Endothelial cell of umbilical vein (primary cell): Measurements from ENCODE around the gene GBE1. TPM values are rescaled to one million over a fixed set of nuclear protein-coding genes. Genes with fewer than 3 reads are reported as not detected.

ENCODE experiments used
- BruUV-seq: library from RNA; stranded (reverse); fragments of 400-500 nt; replicated peaks from 2 replicates; lab custom pipeline; 2021; lab: Mats Ljungman, UMichigan
- CTCF ChIA-PET: fragments of 300-600, 350-600 bp; sonication (Branson Sonifier 250); formaldehyde crosslinking; loops from one replicate; lab custom pipeline; 2021; ENCODE audit warnings: antibody characterized with exemption, inconsistent platforms; lab: Charles Lee
- POLR2A ChIA-PET: fragments of 300-600, 350-600 bp; sonication (Branson Sonifier 250); formaldehyde crosslinking; loops from one replicate; lab custom pipeline; 2021; ENCODE audit warnings: antibody characterized with exemption, inconsistent platforms; lab: Charles Lee
- DNase-seq: peaks from one replicate; pipeline ENCODE4 v3.0.0-alpha.2; 2011; ENCODE audit warnings: low read depth, low spot score
- FAIRE-seq: peaks from 2 replicates; lab custom pipeline; 2011; peaks lifted over from hg19 to GRCh38; lab: Jason Lieb, UNC
- H2AFZ ChIP-seq: 2 replicates; pipeline ENCODE4 v1.6.0; 2012; ENCODE audit warnings: low read depth, low read length, control low read depth, inconsistent platforms
- H3K27ac ChIP-seq: 2 replicates; pipeline ENCODE4 v1.5.1; 2011; ENCODE audit warnings: low read depth, mild to moderate bottlenecking, control low read depth, low read length, moderate library complexity; ENCODE audit not compliant: insufficient read depth
- H3K27me3 ChIP-seq, 2 experiments: 2 replicates each; pipeline versions ENCODE4 v1.6.0 to v1.6.1; 2011; ENCODE audit warnings: low read length in 2 of 2, mixed read lengths in 1 of 2; ENCODE audit not compliant: control insufficient read depth in 2 of 2, insufficient read depth in 2 of 2
- H3K36me3 ChIP-seq, 2 experiments: 2 replicates in 1 of 2; 3 replicates in 1 of 2; pipeline ENCODE4 v1.5.1; 2011; ENCODE audit warnings: low read length in 2 of 2, mild to moderate bottlenecking in 1 of 2, moderate library complexity in 1 of 2; ENCODE audit not compliant: control insufficient read depth in 2 of 2, insufficient read depth in 2 of 2; ENCODE audit errors: extremely low read depth in 1 of 2
- H3K4me1 ChIP-seq: 3 replicates; pipeline ENCODE4 v1.5.1; 2011; ENCODE audit warnings: mild to moderate bottlenecking, low read length; ENCODE audit not compliant: control insufficient read depth, insufficient read depth; ENCODE audit errors: extremely low read depth
- H3K4me2 ChIP-seq: 2 replicates; pipeline ENCODE4 v1.6.1; 2011; ENCODE audit warnings: low read length, control low read depth, mixed read lengths; ENCODE audit not compliant: insufficient read depth
- H3K4me3 ChIP-seq, 3 experiments: fragments of 200-600 bp in 1 of 3; sonication (generic), shearing (Covaris generic) in 1 of 3; replicated peaks in 1 of 3; 2 replicates each; pipeline ENCODE4 v1.5.1; 2011 to 2016; ENCODE audit warnings: control low read depth in 3 of 3, low read length in 3 of 3, mild to moderate bottlenecking in 2 of 3, inconsistent platforms in 1 of 3, low read depth in 1 of 3, moderate library complexity in 1 of 3; ENCODE audit not compliant: insufficient read depth in 1 of 3
- H3K79me2 ChIP-seq: 2 replicates; pipeline ENCODE4 v1.6.0; 2012; ENCODE audit warnings: low read length, inconsistent platforms; ENCODE audit not compliant: control insufficient read depth, insufficient read depth
- H3K9ac ChIP-seq: replicated peaks from 2 replicates; pipeline ENCODE3; 2011; ENCODE audit warnings: low read length, control low read depth; ENCODE audit not compliant: insufficient read depth; ENCODE audit errors: extremely low read depth
- H3K9me1 ChIP-seq: replicated peaks from 3 replicates; pipeline ENCODE4 v1.6.0; 2011; ENCODE audit warnings: mild to moderate bottlenecking, low read length; ENCODE audit not compliant: control insufficient read depth, insufficient read depth; ENCODE audit errors: extremely low read depth
- H3K9me3 ChIP-seq: replicated peaks from 2 replicates; pipeline ENCODE4 v1.5.1; 2012; ENCODE audit warnings: low read length, inconsistent platforms; ENCODE audit not compliant: control insufficient read depth, insufficient read depth
- H4K20me1 ChIP-seq: replicated peaks from 2 replicates; pipeline ENCODE3; 2011; ENCODE audit warnings: mild to moderate bottlenecking, low read length; ENCODE audit not compliant: control insufficient read depth, insufficient read depth; ENCODE audit errors: extremely low read depth
- CTCF ChIP-seq, 2 donors: IDR thresholded peaks; 1 replicate in 1 of 2; 2 replicates in 1 of 2; pipeline ENCODE4 v1.5.1; 2011; ENCODE audit warnings: low read length in 2 of 2, mild to moderate bottlenecking in 2 of 2, moderate library complexity in 2 of 2, control low read depth in 1 of 2, inconsistent platforms in 1 of 2, low read depth in 1 of 2; ENCODE audit not compliant: insufficient read depth in 1 of 2; ENCODE audit errors: extremely low read depth in 1 of 2
- EZH2 ChIP-seq: IDR thresholded peaks from 2 replicates; pipeline ENCODE4 v1.6.1; 2012; ENCODE audit warnings: borderline replicate concordance, low read depth, mild to moderate bottlenecking, moderate library complexity, low read length, inconsistent platforms; ENCODE audit not compliant: severe bottlenecking
- FOS ChIP-seq: IDR thresholded peaks from 2 replicates; pipeline ENCODE4 v1.6.1; 2011; ENCODE audit warnings: mild to moderate bottlenecking, low read length, moderate library complexity, borderline replicate concordance; ENCODE audit not compliant: insufficient read depth
- GATA2 ChIP-seq: IDR thresholded peaks from 2 replicates; pipeline ENCODE4 v1.7.0; 2011; ENCODE audit warnings: low read depth, mild to moderate bottlenecking, moderate library complexity, mixed read lengths, low read length; ENCODE audit not compliant: insufficient read length, insufficient read depth
- JUN ChIP-seq: IDR thresholded peaks from 2 replicates; pipeline ENCODE4 v1.6.1; 2011; ENCODE audit warnings: borderline replicate concordance, low read depth; ENCODE audit not compliant: insufficient read length, insufficient read depth
- MAX ChIP-seq: IDR thresholded peaks from 2 replicates; pipeline ENCODE4 v1.6.1; 2011; ENCODE audit not compliant: insufficient read depth, insufficient read length
- MYC ChIP-seq: IDR thresholded peaks from one replicate; pipeline ENCODE4 v1.6.1; 2011; ENCODE audit warnings: mild to moderate bottlenecking, low read depth, low read length
- POLR2A ChIP-seq: IDR thresholded peaks from 2 replicates; pipeline ENCODE4 v1.6.1; 2012; ENCODE audit warnings: low read depth, mild to moderate bottlenecking, control low read depth, low read length
- POLR2AphosphoS5 ChIP-seq: IDR thresholded peaks from 2 replicates; pipeline ENCODE4 v1.6.1; 2012; ENCODE audit warnings: low read depth, mild to moderate bottlenecking, control low read depth, low read length, moderate library complexity; ENCODE audit not compliant: insufficient read depth
- dilution Hi-C: fragments of 300-500 bp; cut with MboI; formaldehyde crosslinking; loops from one replicate; pipeline ENCODE4 v1.15.0; 2019; ENCODE audit warnings: low sequenced_read_pairs; ENCODE audit not compliant: extremely low pct_ligation_motif_present
- intact Hi-C: fragments of 100-400 bp; cut with micrococcal nuclease; formaldehyde crosslinking; loops from one replicate; pipeline ENCODE4 v1.10.0; 2022
- polyA plus RNA-seq, 4 experiments: library from polyadenylated mRNA; depleted of rRNA in 3 of 4; stranded (reverse) in 3 of 4; unstranded in 1 of 4; fragments of >200 nt; gene quantifications; 2 replicates each; pipeline versions ENCODE4 v1.2.1 to v1.2.3, GENCODE V29; 2011 to 2012; ENCODE audit warnings: missing spikeins in 1 of 4
- total RNA-seq: library from RNA; stranded (reverse); gene quantifications from 2 replicates; pipeline ENCODE4 v1.2.3, GENCODE V29; 2021

The GBE1 gene
- total and polyA plus RNA-seq, 2 donors (not counting 3 experiments of a cell fraction or from before 2014, with no cell fraction given): 35.9 to 110 TPM

- FAIRE-seq (no peak), DNase-seq (no peak)
- ChIA-PET CTCF (interaction anchor here (1.0 kb wide), 1 partner anchor 270 kb away, joined by 4 read pairs; no protein-coding TSS in a partner anchor), POLR2A (no interaction called here)
- no TSS peak for BruUV-seq
- H3K36me3 ChIP-seq: no peaks in the 10 kb centered on the region
- TF ChIP-seq MYC (no peak), GATA2 (no peak), FOS (no peak), JUN (no peak), POLR2AphosphoS5 (no peak), POLR2A (no peak), MAX (no peak), EZH2 (no peak), CTCF (IDR thresholded peaks at IDR 0.05; ENCODE audit: extremely low read depth in 1 of 2, insufficient read depth in 1 of 2, low read depth in 1 of 2, low read length in 2 of 2) (no peak)
- H3K9ac ChIP-seq: no peak overlapping the region
- no peaks in the 10 kb centered on the region for H3K79me2 ChIP-seq
- no peaks in the 10 kb centered on the region for H3K9me1 ChIP-seq
- no peak overlapping the region for H3K4me2 ChIP-seq
- no peak overlapping the region for H3K27ac ChIP-seq
- no peak overlapping the region for H2AFZ ChIP-seq
- no peaks in the 10 kb centered on the region for H4K20me1 ChIP-seq
- no peaks in the 10 kb centered on the region for H3K27me3 ChIP-seq
- H3K4me3 ChIP-seq: no peak overlapping the region
- dilution Hi-C loops: no loop called here
- H3K9me3 ChIP-seq: no peaks in the 10 kb centered on the region
- H3K4me1 ChIP-seq: no peaks in the 10 kb centered on the region
- intact Hi-C loops: no loop called here
Observed at GRCh38 chr3:81572201-81572756, 189.2 kb downstream of the GBE1 start.
